Astrocyte (in vitro differentiated cells and primary cell): ENCODE results near the gene SCLY.

Source experiments
- EZH2 ChIP-seq: IDR thresholded peaks from 2 replicates; pipeline ENCODE4 v1.6.1; 2012; ENCODE audit warnings: mild to moderate bottlenecking, low read length, inconsistent platforms; ENCODE audit not compliant: insufficient read depth
- TF ChIP-seq, protein P1 (sequence below): IDR thresholded peaks from 2 replicates; pipeline ENCODE4 v1.5.1; 2011; ENCODE audit warnings: low read depth, mild to moderate bottlenecking, inconsistent platforms, low read length, moderate library complexity; ENCODE audit not compliant: insufficient read depth

DNA sequence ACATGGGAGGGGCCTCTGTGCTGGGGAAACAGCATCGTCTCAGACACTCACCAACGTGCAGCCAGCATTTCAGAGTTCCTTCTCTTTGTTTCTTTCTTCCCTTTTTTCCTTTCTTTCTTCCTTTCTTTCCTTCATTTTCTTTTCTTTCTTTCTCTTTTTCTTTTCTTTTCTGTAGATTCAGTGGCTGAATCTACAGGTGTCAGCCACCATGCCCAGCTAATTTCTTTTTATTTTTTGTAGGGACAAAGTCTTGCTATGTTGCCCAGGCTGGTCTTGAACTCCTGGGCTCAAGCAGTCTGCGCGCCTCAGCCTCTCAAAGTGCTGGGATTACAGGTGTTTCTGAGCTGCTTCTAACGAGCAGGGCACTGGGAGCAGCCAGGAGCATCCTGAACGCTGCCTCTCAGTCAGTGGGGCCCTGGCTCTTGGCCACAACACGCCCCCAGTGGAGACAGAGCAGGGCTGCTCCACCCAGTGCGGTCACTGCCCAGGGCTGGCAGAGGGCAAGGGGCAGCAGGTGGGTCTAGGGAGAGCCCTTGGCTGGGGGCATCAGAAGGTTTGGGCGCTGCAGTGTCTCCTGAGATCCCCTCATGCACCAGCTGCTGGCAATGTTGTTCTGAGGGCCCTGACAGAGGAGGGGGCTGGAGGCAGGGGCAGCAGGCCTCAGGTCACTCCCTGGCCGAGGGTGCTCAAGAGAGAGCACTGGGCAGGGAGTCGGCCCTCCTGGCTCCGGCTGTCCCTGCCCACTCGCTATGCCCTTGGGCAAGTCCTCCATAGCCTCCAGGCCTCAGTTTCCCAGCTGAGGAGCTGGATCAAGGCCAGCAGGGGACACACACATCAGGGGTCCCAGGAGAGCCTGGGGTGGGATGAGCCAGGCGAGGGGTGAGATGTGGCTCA is 72.9 kb downstream of the SCLY start:
- TF ChIP-seq, protein P1, sequence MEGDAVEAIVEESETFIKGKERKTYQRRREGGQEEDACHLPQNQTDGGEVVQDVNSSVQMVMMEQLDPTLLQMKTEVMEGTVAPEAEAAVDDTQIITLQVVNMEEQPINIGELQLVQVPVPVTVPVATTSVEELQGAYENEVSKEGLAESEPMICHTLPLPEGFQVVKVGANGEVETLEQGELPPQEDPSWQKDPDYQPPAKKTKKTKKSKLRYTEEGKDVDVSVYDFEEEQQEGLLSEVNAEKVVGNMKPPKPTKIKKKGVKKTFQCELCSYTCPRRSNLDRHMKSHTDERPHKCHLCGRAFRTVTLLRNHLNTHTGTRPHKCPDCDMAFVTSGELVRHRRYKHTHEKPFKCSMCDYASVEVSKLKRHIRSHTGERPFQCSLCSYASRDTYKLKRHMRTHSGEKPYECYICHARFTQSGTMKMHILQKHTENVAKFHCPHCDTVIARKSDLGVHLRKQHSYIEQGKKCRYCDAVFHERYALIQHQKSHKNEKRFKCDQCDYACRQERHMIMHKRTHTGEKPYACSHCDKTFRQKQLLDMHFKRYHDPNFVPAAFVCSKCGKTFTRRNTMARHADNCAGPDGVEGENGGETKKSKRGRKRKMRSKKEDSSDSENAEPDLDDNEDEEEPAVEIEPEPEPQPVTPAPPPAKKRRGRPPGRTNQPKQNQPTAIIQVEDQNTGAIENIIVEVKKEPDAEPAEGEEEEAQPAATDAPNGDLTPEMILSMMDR = no peak
- TF ChIP-seq EZH2 = no peak
